B cell (primary cell): Measurements from ENCODE around the gene EFNA3. TPM values are rescaled to one million over a fixed set of nuclear protein-coding genes. Genes with fewer than 3 reads are reported as not detected.

Experiments used
- ATAC-seq: fragments of 200-7000 bp; cut with Tn5 transposase; one replicate; pipeline ENCODE4 v1.10.0; 2021; ENCODE audit warnings: low read depth, mild to moderate bottlenecking, moderate number of reproducible peaks, moderate library complexity
- CTCF ChIA-PET: fragments of 350-600 bp; sonication (Branson Sonifier 250); formaldehyde crosslinking; loops from one replicate; lab custom pipeline; 2021; ENCODE audit warnings: antibody characterized with exemption, inconsistent platforms; lab: Charles Lee
- POLR2A ChIA-PET: fragments of 350-600 bp; sonication (Branson Sonifier 250); formaldehyde crosslinking; loops from one replicate; lab custom pipeline; 2021; ENCODE audit warnings: antibody characterized with exemption; lab: Charles Lee
- DNase-seq: peaks from one replicate; pipeline ENCODE4 v3.0.0; 2013
- H2AFZ ChIP-seq: 2 replicates; pipeline ENCODE4 v1.6.1; 2012; ENCODE audit warnings: mild to moderate bottlenecking, low read depth, low read length; ENCODE audit not compliant: insufficient read depth, poor library complexity, severe bottlenecking
- H3K27ac ChIP-seq, 2 donors: 1 replicate in 1 of 2; 2 replicates in 1 of 2; pipeline ENCODE4 v1.5.1; 2012 to 2013; ENCODE audit warnings: low read length in 2 of 2, mild to moderate bottlenecking in 2 of 2, moderate library complexity in 1 of 2
- H3K27me3 ChIP-seq, 4 experiments: fragments of 200-600 bp in 1 of 4; sonication (generic) in 1 of 4; replicated peaks in 1 of 4; 1 replicate in 2 of 4; 2 replicates in 2 of 4; pipeline versions ENCODE4 v1.6.1 to v1.7.0; 2013 to 2016; ENCODE audit warnings: low read length in 3 of 4, mild to moderate bottlenecking in 2 of 4, mixed read lengths in 1 of 4, moderate library complexity in 1 of 4; ENCODE audit not compliant: insufficient read depth in 4 of 4, control insufficient read depth in 3 of 4; ENCODE audit errors: control extremely low read depth in 1 of 4
- H3K36me3 ChIP-seq, 2 experiments: replicated peaks in 1 of 2; 1 replicate in 1 of 2; 2 replicates in 1 of 2; pipeline versions ENCODE4 v1.6.1 to v1.7.1; 2013; ENCODE audit warnings: low read length in 1 of 2; ENCODE audit not compliant: insufficient read depth in 2 of 2, control insufficient read depth in 1 of 2; ENCODE audit errors: control extremely low read depth in 1 of 2, extremely low read depth in 1 of 2
- H3K4me1 ChIP-seq, 2 donors: fragments of 200-600 bp in 1 of 2; sonication (generic) in 1 of 2; 1 replicate in 1 of 2; 2 replicates in 1 of 2; pipeline versions ENCODE4 v1.5.1 to v1.6.1; 2013 to 2017; ENCODE audit warnings: low read length in 2 of 2; ENCODE audit not compliant: control insufficient read depth in 2 of 2, insufficient read depth in 2 of 2
- H3K4me2 ChIP-seq: replicated peaks from 2 replicates; pipeline ENCODE3; 2012; ENCODE audit warnings: mild to moderate bottlenecking, low read depth, low read length; ENCODE audit not compliant: poor library complexity, severe bottlenecking
- H3K4me3 ChIP-seq, 5 experiments: fragments of 200-600 bp in 1 of 5; sonication (generic) in 1 of 5; 1 replicate in 3 of 5; 2 replicates in 2 of 5; pipeline versions ENCODE4 v1.5.1 to v1.7.0; 2011 to 2016; ENCODE audit warnings: low read length in 4 of 5, mild to moderate bottlenecking in 4 of 5, low read depth in 2 of 5, control low read depth in 1 of 5, moderate library complexity in 1 of 5; ENCODE audit not compliant: insufficient read depth in 1 of 5; ENCODE audit errors: control extremely low read depth in 1 of 5, extremely low read depth in 1 of 5
- H3K79me2 ChIP-seq: fragments of 200-600 bp; sonication (generic); one replicate; pipeline ENCODE4 v1.6.0; 2016; ENCODE audit warnings: low read length; ENCODE audit not compliant: control insufficient read depth, insufficient read depth
- H3K9ac ChIP-seq: fragments of 200-600 bp; sonication (generic); 2 replicates; pipeline ENCODE4 v1.6.1; 2017; ENCODE audit warnings: mild to moderate bottlenecking, low read length, moderate library complexity
- H3K9me3 ChIP-seq, 3 donors: one replicate each; pipeline versions ENCODE4 v1.6.1 to v1.7.1; 2013; ENCODE audit warnings: low read length in 2 of 3; ENCODE audit not compliant: control insufficient read depth in 2 of 3, insufficient read depth in 1 of 3; ENCODE audit errors: control extremely low read depth in 1 of 3
- H4K20me1 ChIP-seq: 2 replicates; pipeline ENCODE4 v1.6.0; 2012; ENCODE audit warnings: mild to moderate bottlenecking, low read length; ENCODE audit not compliant: insufficient read depth, control insufficient read depth, poor library complexity, severe bottlenecking
- H3K27ac Mint-ChIP-seq: one replicate; pipeline ENCODE4 v1.8.0; 2021; ENCODE audit warnings: mixed read lengths
- H3K27me3 Mint-ChIP-seq: one replicate; pipeline ENCODE4 v1.8.0; 2021; ENCODE audit warnings: mixed read lengths
- H3K4me1 Mint-ChIP-seq: one replicate; pipeline ENCODE4 v1.8.0; 2021; ENCODE audit warnings: mixed read lengths
- H3K4me3 Mint-ChIP-seq: one replicate; pipeline ENCODE4 v1.8.0; 2021; ENCODE audit warnings: mixed read lengths
- H3K9me3 Mint-ChIP-seq: one replicate; pipeline ENCODE4 v1.8.0; 2022; ENCODE audit warnings: mixed read lengths; ENCODE audit not compliant: insufficient read depth
- EZH2 ChIP-seq: IDR thresholded peaks from 2 replicates; pipeline ENCODE4 v1.6.1; 2012; ENCODE audit warnings: borderline replicate concordance, low read depth, mild to moderate bottlenecking, moderate library complexity, low read length; ENCODE audit not compliant: insufficient read depth, poor library complexity, severe bottlenecking
- WGBS: methylation state at CpG from one replicate; pipeline ENCODE4 v1.1.5; 2013; ENCODE audit warnings: missing lambda C conversion rate; ENCODE audit not compliant: insufficient coverage; 5-methylcytosine and 5-hydroxymethylcytosine counted together
- intact Hi-C: fragments of 100-400 bp; cut with micrococcal nuclease; formaldehyde crosslinking; loops from one replicate; pipeline ENCODE4 v1.10.0; 2022
- polyA plus RNA-seq: library from polyadenylated mRNA; depleted of rRNA; stranded (reverse); fragments of >200 nt; gene quantifications from 2 replicates; pipeline ENCODE4 v1.2.3, GENCODE V29; 2012
- total RNA-seq, 2 donors: library from RNA; stranded (reverse); fragments of 120-200 nt in 1 of 2; gene quantifications; 1 replicate in 1 of 2; 2 replicates in 1 of 2; pipeline versions ENCODE4 v1.2.3 to v1.2.4, GENCODE V29; 2013 to 2022
- TF ChIP-seq, protein P1 (sequence below): fragments of 200-600 bp; IDR thresholded peaks from one replicate; pipeline ENCODE4 v1.8.0; 2022; ENCODE audit warnings: antibody characterized with exemption, mild to moderate bottlenecking

The EFNA3 gene
- total and polyA plus RNA-seq, 2 donors (not counting 1 experiment from before 2014, with no cell fraction given), result 1.6 to 3.2 TPM

DNA sequence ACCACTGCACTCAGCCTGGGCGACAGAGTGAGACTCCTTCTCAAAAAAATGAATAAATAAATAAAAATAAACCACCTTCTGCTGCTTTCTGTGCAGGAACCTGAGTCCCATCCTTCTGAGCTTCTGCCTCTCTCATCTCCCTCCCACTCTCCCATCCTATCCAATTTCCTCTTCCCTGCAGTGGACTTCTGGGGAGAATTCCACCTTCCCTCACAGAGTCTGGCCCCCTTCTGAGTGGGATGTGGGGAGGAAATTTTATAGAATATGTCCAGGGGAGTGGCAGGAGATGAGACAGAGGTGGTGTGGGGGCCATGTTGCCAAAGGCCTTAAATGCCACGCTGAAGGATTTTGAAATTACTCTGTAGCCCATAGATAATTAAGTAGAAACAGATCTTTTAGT, 43.7 kb downstream of the EFNA3 start:
- H3K4me1 Mint-ChIP-seq, result peaks cover 13% of the 10 kb centered on the region
- no peak overlapping the region for H3K9ac ChIP-seq
- CTCF ChIA-PET, result interaction anchor here (1.2 to 2.0 kb wide), 3 partner anchors 31 to 45 kb away, joined by 4 to 6 read pairs (median 6); no protein-coding TSS in a partner anchor
- H3K4me3 ChIP-seq, result no peak overlapping the region
- H3K9me3 ChIP-seq, result peaks cover 0 to 3% (median 0%) of the 10 kb centered on the region in 3 donors
- peaks cover 44% of the 10 kb centered on the region for H3K27me3 Mint-ChIP-seq
- H3K79me2 ChIP-seq, result no peaks in the 10 kb centered on the region
- no peak for DNase-seq
- peaks cover 0 to 31% (median 9%) of the 10 kb centered on the region in 4 experiments for H3K27me3 ChIP-seq
- H3K27ac Mint-ChIP-seq, result no peak overlapping the region
- H4K20me1 ChIP-seq, result no peaks in the 10 kb centered on the region
- peaks cover 11 to 13% of the 10 kb centered on the region in 2 donors for H3K4me1 ChIP-seq
- H3K9me3 Mint-ChIP-seq, result no peaks in the 10 kb centered on the region
- POLR2A ChIA-PET, result interaction anchor here (0.6 to 0.9 kb wide), 2 partner anchors 38 to 1057 kb away, joined by 4 to 10 read pairs; no protein-coding TSS in a partner anchor
- intact Hi-C loops, result no loop called here
- WGBS, result no CpG with 5 or more reads among the region's 2 CpGs
- no peak for TF ChIP-seq EZH2
- TF ChIP-seq, protein P1, sequence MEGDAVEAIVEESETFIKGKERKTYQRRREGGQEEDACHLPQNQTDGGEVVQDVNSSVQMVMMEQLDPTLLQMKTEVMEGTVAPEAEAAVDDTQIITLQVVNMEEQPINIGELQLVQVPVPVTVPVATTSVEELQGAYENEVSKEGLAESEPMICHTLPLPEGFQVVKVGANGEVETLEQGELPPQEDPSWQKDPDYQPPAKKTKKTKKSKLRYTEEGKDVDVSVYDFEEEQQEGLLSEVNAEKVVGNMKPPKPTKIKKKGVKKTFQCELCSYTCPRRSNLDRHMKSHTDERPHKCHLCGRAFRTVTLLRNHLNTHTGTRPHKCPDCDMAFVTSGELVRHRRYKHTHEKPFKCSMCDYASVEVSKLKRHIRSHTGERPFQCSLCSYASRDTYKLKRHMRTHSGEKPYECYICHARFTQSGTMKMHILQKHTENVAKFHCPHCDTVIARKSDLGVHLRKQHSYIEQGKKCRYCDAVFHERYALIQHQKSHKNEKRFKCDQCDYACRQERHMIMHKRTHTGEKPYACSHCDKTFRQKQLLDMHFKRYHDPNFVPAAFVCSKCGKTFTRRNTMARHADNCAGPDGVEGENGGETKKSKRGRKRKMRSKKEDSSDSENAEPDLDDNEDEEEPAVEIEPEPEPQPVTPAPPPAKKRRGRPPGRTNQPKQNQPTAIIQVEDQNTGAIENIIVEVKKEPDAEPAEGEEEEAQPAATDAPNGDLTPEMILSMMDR, result no peak
- no peak overlapping the region for H3K4me2 ChIP-seq
- no peaks in the 10 kb centered on the region for H3K36me3 ChIP-seq
- no peak overlapping the region for H3K4me3 Mint-ChIP-seq
- no peak overlapping the region for H2AFZ ChIP-seq
- ATAC-seq, result no peak
- H3K27ac ChIP-seq, result no peak overlapping the region

DNA sequence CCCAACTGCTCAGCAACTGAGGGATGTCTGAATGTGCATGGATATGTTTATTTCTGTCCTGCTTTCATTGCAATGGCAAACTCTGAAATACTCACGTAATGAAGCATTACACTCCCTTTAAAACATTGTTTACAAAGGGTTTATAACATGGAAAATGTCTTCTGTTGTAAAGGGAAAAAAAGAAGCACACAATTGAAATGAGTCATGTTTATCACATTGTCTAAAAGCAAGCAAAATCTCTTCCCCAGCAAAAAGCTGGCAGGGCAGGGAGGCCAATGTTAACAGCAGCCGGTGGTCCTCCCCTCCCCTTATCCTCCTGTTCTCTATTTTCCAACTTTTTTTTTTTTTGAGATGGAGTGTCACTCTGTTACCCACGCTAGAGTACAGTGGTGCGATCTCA, 45.2 kb downstream of the EFNA3 start:
- ATAC-seq (no peak), DNase-seq (no peak)
- Histone ChIP-seq H3K27ac (no peak overlapping the region), H4K20me1 (peaks cover 8% of the 10 kb centered on the region), H3K9me3 (peaks cover 0 to 3% (median 0%) of the 10 kb centered on the region in 3 donors), H3K79me2 (no peaks in the 10 kb centered on the region), H3K4me1 (peaks cover 24 to 26% of the 10 kb centered on the region in 2 donors), H3K4me2 (no peak overlapping the region), H3K4me3 (no peak overlapping the region), H3K9ac (no peak overlapping the region), H2AFZ (no peak overlapping the region), H3K27me3 (peaks cover 0 to 40% (median 19%) of the 10 kb centered on the region in 4 experiments), H3K36me3 (no peaks in the 10 kb centered on the region)
- Mint-ChIP-seq H3K4me3 (no peak overlapping the region), H3K9me3 (no peaks in the 10 kb centered on the region), H3K27me3 (peaks cover 52% of the 10 kb centered on the region), H3K4me1 (peaks cover 26% of the 10 kb centered on the region), H3K27ac (no peak overlapping the region)
- intact Hi-C loops, result no loop called here
- CTCF ChIA-PET, result no interaction called here
- POLR2A ChIA-PET, result interaction anchor here (0.7 kb wide), 1 partner anchor 49 kb away, joined by 3 read pairs; no protein-coding TSS in a partner anchor
- 100% methylated on average over 1 of the region's 4 CpGs for WGBS
- no peak for TF ChIP-seq EZH2
- TF ChIP-seq, protein P1, result no peak
